Hepatic stellate cell (primary cell): Measurements from ENCODE around the gene UBL4B.

Source experiments
- DNase-seq: peaks from one replicate; pipeline ENCODE4 v3.0.0; 2011; ENCODE audit warnings: low spot score

Gene UBL4B

DNA sequence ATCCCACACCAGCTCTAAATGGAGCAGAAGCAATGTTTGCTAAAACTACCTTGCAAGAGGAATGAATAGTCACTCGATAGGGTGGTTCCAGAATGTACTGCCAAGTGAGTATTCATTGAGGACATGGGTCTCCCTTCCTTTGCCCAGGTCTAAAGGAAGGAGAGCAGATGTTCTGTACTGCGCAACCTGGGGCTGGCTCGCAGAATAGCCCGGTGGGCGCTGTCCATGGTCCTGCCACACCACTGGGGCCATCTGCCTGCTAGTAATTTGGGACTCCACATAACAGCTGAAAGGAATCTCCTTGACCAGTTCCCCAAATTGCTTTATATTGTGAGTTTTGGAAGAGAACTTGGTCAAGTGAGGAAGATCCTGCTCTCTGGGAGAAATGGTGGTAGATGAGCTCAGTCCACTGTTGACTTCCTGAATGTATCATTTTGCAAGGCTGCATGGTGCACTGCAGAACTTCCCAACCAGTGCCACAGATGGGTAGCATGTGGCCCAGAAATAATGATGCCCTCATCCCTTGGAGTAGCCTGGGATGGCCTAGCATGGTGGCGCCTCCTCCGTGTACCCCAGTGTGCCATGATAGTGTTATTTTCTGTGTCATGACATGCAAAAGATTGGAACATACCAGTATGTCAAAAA lies 43.8 kb downstream of the UBL4B start:
- peak; percentile 73 for DNase-seq

GRCh38 chr1:110158261-110158660 lies 46.0 kb downstream of the UBL4B start:
- DNase-seq, result no peak

DNA sequence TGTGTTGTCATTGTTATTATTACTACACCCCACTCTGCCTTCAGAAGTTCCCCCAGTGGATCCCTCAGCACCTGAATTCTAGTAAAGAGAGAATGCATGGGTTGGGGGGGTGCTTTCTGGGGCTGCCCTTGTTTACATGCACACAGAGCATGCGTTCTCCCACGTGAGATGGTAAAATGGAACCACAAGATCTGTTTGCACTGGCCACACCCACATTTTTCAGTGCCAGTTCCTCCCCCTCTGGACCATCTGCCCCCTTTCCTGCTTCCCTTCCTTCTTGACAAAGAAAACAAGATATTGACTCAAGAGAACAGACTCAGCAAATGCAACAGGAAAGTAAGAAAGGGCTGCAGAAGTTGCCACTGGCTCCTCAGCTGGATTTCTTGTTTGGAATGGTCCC lies 46.9 kb downstream of the UBL4B start:
- no peak for DNase-seq

DNA sequence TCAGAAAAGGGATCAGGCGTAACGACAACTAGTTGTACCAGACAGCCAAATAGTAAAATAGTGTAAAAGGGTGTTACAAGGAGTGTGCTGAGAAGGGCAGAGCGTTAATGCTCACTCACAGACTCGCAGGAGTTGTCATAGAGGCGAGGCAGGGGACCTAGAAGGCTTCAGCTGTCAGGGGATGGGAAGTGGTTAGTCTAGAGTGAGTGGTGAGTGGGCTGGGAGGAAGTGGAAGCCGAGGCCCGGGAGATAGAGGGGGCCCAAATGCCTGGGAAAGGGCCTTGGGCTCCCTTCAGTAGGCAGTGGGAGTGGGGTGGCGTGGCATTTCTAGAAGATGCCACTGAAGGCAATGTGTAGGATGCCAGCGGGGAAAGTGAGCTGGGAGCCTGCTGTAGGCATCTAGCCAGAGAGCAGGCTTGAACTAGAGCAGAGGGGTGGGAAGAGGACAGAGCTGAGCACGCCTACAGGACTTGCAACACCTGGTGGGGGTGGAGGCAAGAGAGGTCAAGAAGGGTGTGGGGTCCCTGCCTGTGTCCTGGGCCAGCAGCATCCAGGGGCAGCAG lies 48.4 kb downstream of the UBL4B start:
- no peak for DNase-seq

- DNase-seq, result no peak
Observed at GRCh38 chr1:110161165-110161564, 48.9 kb downstream of the UBL4B start.

GRCh38 chr1:110161849-110162248 lies 49.6 kb downstream of the UBL4B start:
- no peak for DNase-seq
